IPS-20b (cell line): ENCODE data around the gene ASCC2.

Source experiments
- H3K27ac ChIP-seq: one replicate; pipeline ENCODE4 v1.5.1; 2013; ENCODE audit warnings: low read length
- H3K27me3 ChIP-seq: 2 replicates; pipeline ENCODE4 v1.6.1; 2013; ENCODE audit warnings: mild to moderate bottlenecking, low read length, inconsistent platforms; ENCODE audit not compliant: insufficient read depth
- H3K36me3 ChIP-seq: 2 replicates; pipeline ENCODE4 v1.6.1; 2013; ENCODE audit warnings: low read depth, mild to moderate bottlenecking, inconsistent platforms, low read length, moderate library complexity; ENCODE audit not compliant: insufficient read depth
- H3K4me1 ChIP-seq: 2 replicates; pipeline ENCODE4 v1.6.1; 2013; ENCODE audit warnings: mild to moderate bottlenecking, control low read depth, inconsistent platforms, low read length, moderate library complexity; ENCODE audit not compliant: insufficient read depth
- H3K4me3 ChIP-seq: 2 replicates; pipeline ENCODE4 v1.5.1; 2013; ENCODE audit warnings: mild to moderate bottlenecking, low read length, inconsistent platforms
- H3K9ac ChIP-seq: 2 replicates; pipeline ENCODE4 v1.6.1; 2013; ENCODE audit warnings: low read depth, mild to moderate bottlenecking, inconsistent platforms, low read length, moderate library complexity
- H3K9me3 ChIP-seq: 2 replicates; pipeline ENCODE4 v1.6.1; 2013; ENCODE audit warnings: mild to moderate bottlenecking, low read depth, low read length, inconsistent platforms; ENCODE audit not compliant: insufficient read depth

The ASCC2 gene

DNA sequence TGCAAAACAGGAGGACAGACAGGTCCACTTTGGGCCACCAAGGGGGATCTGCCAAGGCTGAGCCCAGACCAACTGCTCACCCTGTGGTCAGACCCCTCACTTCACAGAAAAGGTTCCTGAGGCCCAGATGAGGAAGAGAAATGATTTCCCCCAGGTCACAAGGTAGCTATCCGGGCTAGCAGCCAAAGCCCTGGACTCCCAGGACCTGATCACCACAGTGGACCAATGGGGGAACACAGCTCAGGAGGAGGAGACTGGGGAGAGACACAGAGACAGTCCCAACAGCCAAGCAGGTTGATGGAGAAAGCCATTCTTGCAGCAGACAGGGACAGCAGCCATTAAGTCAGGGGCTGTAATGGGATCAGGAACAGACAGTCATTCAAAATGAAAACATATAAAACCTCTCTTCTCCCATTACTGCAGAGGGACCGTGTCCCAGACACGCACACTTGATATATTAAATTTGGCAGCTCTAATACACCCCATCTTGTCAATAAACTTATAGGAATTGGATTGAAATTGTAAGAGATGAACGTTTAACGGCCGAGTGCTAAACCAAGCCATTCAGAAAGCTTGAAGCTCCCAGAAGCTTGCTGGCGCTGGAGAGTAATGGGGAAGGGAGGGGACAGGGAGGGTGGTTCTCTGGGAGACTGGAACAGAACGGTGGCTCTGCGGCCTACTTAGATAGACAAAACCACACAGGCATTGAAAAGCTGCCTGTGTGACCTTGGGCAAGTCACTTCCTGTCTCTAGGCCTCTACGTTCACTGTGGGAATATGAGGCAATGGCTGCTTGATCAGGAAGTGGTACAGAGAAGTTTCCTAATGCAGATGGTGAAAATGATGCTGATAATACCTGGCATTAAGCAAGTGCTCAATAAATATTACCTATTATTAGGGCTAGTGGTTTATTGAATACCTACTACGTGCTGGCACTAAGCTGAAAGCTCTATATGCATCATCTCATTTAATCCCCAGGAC lies 87.2 kb downstream of the ASCC2 start:
- H3K36me3 ChIP-seq, result no peaks in the 10 kb centered on the region

DNA sequence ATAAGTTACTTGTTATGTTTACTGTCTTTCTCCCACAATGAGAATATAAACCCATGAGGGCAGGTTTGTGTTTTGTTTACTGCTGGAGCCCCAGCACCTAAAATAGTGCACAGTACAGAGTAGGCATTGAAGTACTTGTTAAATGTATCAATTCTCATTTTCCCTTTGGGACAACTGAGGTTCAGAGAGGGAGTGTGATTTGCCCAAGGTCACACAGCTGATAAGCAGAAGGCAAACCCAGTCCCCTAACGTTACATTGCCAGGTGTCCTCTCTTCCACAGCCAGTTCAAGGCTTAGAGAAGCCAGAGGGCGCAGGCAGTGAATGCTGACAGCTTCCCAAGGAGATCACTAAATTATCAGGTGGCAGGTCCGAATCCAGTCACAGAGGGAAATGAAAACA lies 88.0 kb downstream of the ASCC2 start:
- no peaks in the 10 kb centered on the region for H3K9me3 ChIP-seq
- no peak overlapping the region for H3K4me3 ChIP-seq
- H3K27me3 ChIP-seq, result no peaks in the 10 kb centered on the region
- no peaks in the 10 kb centered on the region for H3K4me1 ChIP-seq
- no peak overlapping the region for H3K27ac ChIP-seq
- H3K36me3 ChIP-seq, result no peaks in the 10 kb centered on the region
- H3K9ac ChIP-seq, result no peak overlapping the region

More for the DNA sequence above, 87.2 kb downstream of the ASCC2 start:
- no peaks in the 10 kb centered on the region for H3K4me1 ChIP-seq
- H3K27ac ChIP-seq, result no peak overlapping the region
- H3K27me3 ChIP-seq, result no peaks in the 10 kb centered on the region
- H3K9ac ChIP-seq, result no peak overlapping the region
- no peak overlapping the region for H3K4me3 ChIP-seq
- no peaks in the 10 kb centered on the region for H3K9me3 ChIP-seq

DNA sequence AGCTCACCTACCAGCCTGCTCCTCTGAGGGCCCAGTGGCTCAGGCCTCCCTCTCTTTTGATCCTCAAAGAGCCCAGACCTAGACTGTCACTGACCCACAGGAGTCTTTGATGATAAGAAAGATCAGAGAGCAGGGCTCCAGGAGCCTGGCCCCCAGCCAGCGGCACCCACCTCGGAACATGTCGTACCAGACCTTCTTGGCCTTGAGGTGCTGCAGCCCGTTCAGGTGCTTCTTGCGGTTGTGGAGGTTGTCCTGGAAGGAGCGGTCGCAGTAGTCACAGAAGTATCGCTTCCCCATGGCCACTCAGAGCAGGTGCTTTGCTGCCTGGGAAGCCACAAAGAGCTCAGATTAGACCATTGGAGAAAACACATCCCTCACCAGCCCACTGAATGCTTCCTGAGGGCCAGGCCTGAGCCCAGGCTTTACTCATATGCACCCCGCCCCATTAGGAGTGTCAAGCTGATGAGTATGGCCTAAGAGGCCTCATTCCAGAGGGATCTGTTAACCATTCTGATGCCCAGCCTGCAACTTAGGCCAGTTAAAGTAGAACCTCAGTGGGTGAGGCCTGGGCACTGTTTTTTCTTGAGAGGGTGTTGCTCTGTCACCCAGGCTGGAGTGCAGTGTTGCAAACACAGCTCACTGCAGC lies 89.7 kb downstream of the ASCC2 start:
- no peaks in the 10 kb centered on the region for H3K9me3 ChIP-seq
- no peak overlapping the region for H3K9ac ChIP-seq
- H3K4me1 ChIP-seq, result no peaks in the 10 kb centered on the region
- H3K27ac ChIP-seq, result no peak overlapping the region
- H3K4me3 ChIP-seq, result no peak overlapping the region
- H3K27me3 ChIP-seq, result no peaks in the 10 kb centered on the region
- no peaks in the 10 kb centered on the region for H3K36me3 ChIP-seq

DNA sequence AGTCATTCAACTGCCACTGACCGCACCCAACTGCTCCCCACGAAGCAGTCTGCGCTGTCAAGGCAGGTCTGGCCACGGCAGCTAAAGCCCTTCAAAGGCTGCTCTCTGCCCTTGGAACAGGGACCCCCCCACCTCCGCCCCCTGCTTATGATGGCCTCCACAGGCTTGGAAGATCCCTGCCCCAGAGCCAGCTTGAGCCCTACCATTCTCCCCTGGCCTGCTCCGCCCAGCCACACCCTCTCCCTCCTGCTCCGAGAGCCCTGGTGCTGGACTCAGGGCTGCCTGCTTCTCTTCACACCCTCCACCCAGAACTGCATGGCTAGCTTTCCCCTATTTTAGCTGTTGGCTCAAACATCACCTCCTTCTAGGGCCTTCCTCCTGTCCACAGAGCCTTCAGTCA lies 90.2 kb downstream of the ASCC2 start:
- Histone ChIP-seq H3K27me3 (no peaks in the 10 kb centered on the region), H3K27ac (no peak overlapping the region), H3K9ac (no peak overlapping the region), H3K4me3 (no peak overlapping the region), H3K9me3 (no peaks in the 10 kb centered on the region), H3K4me1 (no peaks in the 10 kb centered on the region), H3K36me3 (no peaks in the 10 kb centered on the region)

DNA sequence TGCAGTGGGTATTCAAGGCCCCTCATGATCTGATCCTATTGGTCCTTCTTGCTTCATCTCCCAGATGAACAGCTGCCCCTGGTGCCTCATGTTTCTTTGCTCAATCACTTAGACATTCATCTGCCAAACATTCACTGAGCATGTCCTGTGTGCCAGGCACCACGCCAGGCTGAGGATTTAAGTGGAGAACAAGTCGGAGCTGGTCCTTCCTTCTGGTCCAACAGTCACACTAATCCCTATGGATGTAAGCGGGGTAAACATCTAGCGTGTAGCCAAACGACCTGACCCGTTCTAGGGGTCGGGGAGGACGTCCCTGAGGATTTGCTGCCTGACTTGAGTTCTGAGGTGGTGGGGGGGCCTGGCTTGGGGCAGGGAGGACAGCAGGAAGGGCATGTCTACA lies 93.2 kb downstream of the ASCC2 start:
- H3K27ac ChIP-seq, result no peak overlapping the region
- no peaks in the 10 kb centered on the region for H3K27me3 ChIP-seq

DNA sequence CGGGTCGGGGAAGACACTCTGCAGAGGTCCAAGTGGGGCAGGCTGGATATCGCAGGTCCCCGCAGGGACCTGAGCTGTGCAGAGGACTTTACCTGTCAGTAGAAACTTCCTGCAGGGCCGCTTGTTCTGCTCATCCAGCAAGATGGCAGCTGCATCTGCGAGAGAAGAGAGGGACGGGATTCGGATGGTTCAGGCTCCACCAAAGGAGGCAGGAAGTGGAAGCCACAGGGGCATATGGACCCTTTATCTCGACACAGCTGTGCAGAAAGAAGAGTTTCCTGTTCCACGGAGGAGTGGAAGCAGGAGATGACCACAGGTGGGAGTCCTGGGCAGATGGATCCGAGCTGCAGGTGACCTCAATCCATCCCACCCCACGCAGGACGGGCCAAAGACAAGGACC lies 95.7 kb downstream of the ASCC2 start:
- Histone ChIP-seq H3K9ac (no peak overlapping the region), H3K9me3 (no peaks in the 10 kb centered on the region), H3K27me3 (no peaks in the 10 kb centered on the region), H3K27ac (no peak overlapping the region), H3K4me1 (no peaks in the 10 kb centered on the region), H3K36me3 (no peaks in the 10 kb centered on the region), H3K4me3 (no peak overlapping the region)

More for the DNA sequence above, 93.2 kb downstream of the ASCC2 start:
- Histone ChIP-seq H3K9ac (no peak overlapping the region), H3K4me1 (no peaks in the 10 kb centered on the region), H3K9me3 (no peaks in the 10 kb centered on the region), H3K36me3 (no peaks in the 10 kb centered on the region), H3K4me3 (no peak overlapping the region)

DNA sequence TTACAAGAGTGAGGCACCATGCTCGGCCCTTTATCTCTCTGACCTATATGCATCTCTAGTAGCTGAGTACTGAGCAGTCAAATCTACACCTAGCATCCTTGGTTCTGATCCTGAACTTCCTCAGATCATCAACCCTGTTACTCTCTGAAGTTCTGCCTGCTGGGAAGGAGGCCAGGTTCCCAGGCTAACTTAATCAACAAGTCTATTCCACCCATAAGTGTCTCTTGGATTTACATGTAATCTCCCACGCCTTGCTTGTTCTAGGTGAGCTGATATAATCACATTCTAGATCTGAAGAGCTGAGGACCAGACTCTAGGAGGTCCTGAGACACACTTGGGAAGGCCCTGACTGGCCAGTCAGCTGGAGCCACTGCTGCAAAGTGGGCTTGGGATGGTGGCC lies 96.1 kb downstream of the ASCC2 start:
- Histone ChIP-seq H3K4me1 (no peaks in the 10 kb centered on the region), H3K9me3 (no peaks in the 10 kb centered on the region), H3K27ac (no peak overlapping the region), H3K36me3 (no peaks in the 10 kb centered on the region), H3K4me3 (no peak overlapping the region), H3K9ac (no peak overlapping the region), H3K27me3 (no peaks in the 10 kb centered on the region)

DNA sequence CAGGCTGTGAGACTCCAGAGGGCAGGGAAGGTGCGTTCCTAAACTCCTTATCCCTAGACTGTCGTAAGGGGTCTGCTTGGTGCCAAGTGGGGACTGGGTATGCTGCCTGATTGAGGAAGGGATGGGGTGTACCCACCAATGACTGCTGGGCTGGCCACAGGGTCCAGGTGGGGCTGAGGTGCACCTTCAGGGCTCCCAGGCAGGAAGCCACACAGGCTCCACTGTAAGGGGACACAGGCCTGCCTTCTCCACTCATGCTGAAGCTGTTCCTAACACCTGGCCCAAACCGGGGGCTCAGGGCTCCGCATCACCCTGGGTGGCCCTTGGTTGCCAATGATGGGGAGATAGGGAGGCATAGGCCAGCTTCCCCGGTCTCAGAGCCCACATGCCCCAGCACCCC lies 97.9 kb downstream of the ASCC2 start:
- H3K9ac ChIP-seq, result no peak overlapping the region
- no peaks in the 10 kb centered on the region for H3K9me3 ChIP-seq
- no peaks in the 10 kb centered on the region for H3K27me3 ChIP-seq
- H3K4me3 ChIP-seq, result no peak overlapping the region
- no peak overlapping the region for H3K27ac ChIP-seq
- H3K4me1 ChIP-seq, result peaks cover 2% of the 10 kb centered on the region; the same call in 1 of the 2 replicates
- H3K36me3 ChIP-seq, result no peaks in the 10 kb centered on the region

DNA sequence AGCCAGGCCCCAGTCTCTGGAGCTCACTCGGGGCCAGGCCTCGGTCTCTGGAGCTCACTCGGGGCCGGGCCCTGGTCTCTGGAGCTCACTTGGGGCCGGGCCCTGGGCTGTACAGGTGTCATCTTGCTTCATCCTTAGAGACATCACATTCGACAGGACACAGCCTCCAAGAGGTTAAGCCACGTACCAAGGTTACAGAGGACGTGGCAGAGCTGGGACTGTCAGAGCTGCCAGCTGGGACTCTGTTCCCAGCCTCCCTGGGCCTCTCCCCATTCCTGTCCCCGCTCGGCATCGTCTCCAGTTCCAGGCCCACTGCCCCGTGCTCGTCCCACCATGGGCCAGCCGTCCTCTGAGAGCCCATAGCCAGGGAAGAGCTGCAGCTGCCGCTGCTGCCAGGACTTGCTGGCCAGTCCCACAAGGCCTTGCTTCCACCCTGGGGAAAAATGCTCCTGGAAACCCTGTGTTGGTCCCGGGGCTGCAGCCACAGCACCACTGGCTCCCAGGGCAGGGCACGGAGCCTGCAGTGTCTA lies 98.7 kb downstream of the ASCC2 start:
- Histone ChIP-seq H3K4me1 (peaks cover 9% of the 10 kb centered on the region; the same call in 1 of the 2 replicates), H3K9ac (no peak overlapping the region), H3K27ac (no peak overlapping the region), H3K27me3 (no peaks in the 10 kb centered on the region), H3K9me3 (no peaks in the 10 kb centered on the region), H3K36me3 (no peaks in the 10 kb centered on the region), H3K4me3 (no peak overlapping the region)
